Natural killer cell (primary cell): ENCODE measurements around the gene MAN2B2. TPM values are rescaled to one million over a fixed set of nuclear protein-coding genes. Genes with fewer than 3 reads are reported as not detected.

Experiments
- ATAC-seq, 3 donors: fragments of 150-1000 bp in 2 of 3; fragments of 200-7000 bp in 1 of 3; cut with Tn5 transposase; 1 replicate in 1 of 3; 2 replicates in 2 of 3; pipeline ENCODE4 v1.10.0; 2021; ENCODE audit warnings: mild to moderate bottlenecking in 2 of 3, moderate library complexity in 2 of 3
- DNase-seq, 2 donors: peaks; one replicate each; pipeline versions ENCODE4 v3.0.0 to v3.0.0-alpha.2; 2013 to 2021; ENCODE audit warnings: mixed read lengths in 1 of 2
- H3K27ac ChIP-seq: one replicate; pipeline ENCODE4 v1.5.1; 2013; ENCODE audit warnings: mild to moderate bottlenecking, low read length
- H3K27me3 ChIP-seq: one replicate; pipeline ENCODE4 v1.6.1; 2013; ENCODE audit warnings: low read length; ENCODE audit not compliant: control insufficient read depth, insufficient read depth
- H3K36me3 ChIP-seq: one replicate; pipeline ENCODE4 v1.6.1; 2013; ENCODE audit warnings: low read length; ENCODE audit not compliant: control insufficient read depth, insufficient read depth
- H3K4me1 ChIP-seq: one replicate; pipeline ENCODE4 v1.6.1; 2013; ENCODE audit warnings: low read length; ENCODE audit not compliant: control insufficient read depth, insufficient read depth
- H3K4me3 ChIP-seq: one replicate; pipeline ENCODE4 v1.5.1; 2013; ENCODE audit warnings: low read length
- H3K9me3 ChIP-seq: one replicate; pipeline ENCODE4 v1.6.1; 2013; ENCODE audit warnings: low read length; ENCODE audit not compliant: control insufficient read depth, insufficient read depth
- H3K27ac Mint-ChIP-seq, 2 donors: one replicate each; pipeline ENCODE4 v1.8.0; 2022; ENCODE audit warnings: mild to moderate bottlenecking in 2 of 2, mixed read lengths in 2 of 2, moderate library complexity in 1 of 2
- H3K27me3 Mint-ChIP-seq, 2 donors: one replicate each; pipeline ENCODE4 v1.8.0; 2022; ENCODE audit warnings: low read depth in 2 of 2, mixed read lengths in 2 of 2
- H3K36me3 Mint-ChIP-seq: one replicate; pipeline ENCODE4 v1.8.0; 2022; ENCODE audit warnings: mixed read lengths
- H3K4me1 Mint-ChIP-seq, 2 donors: one replicate each; pipeline ENCODE4 v1.8.0; 2022; ENCODE audit warnings: mixed read lengths in 2 of 2
- H3K4me3 Mint-ChIP-seq: one replicate; pipeline ENCODE4 v1.8.0; 2022; ENCODE audit warnings: mild to moderate bottlenecking, moderate library complexity, mixed read lengths
- H3K9me3 Mint-ChIP-seq, 2 donors: one replicate each; pipeline ENCODE4 v1.8.0; 2022; ENCODE audit warnings: mixed read lengths in 2 of 2
- WGBS: methylation state at CpG from one replicate; pipeline ENCODE4 v1.1.7; 2013; ENCODE audit warnings: missing lambda C conversion rate; ENCODE audit not compliant: insufficient coverage; 5-methylcytosine and 5-hydroxymethylcytosine counted together
- intact Hi-C: fragments of 100-400 bp; cut with micrococcal nuclease; formaldehyde crosslinking; loops from one replicate; pipeline ENCODE4 v1.14.2; 2022
- total RNA-seq, 4 donors: library from RNA; stranded (reverse); fragments of 120-200 nt in 1 of 4; gene quantifications; one replicate each; pipeline versions ENCODE4 v1.2.3 to v1.2.4, GENCODE V29; 2013 to 2022
- TF ChIP-seq, protein P1 (sequence below): fragments of 200-600 bp; IDR thresholded peaks from one replicate; pipeline ENCODE4 v1.8.0; 2022; ENCODE audit warnings: antibody characterized with exemption

MAN2B2 gene
- total RNA-seq, 3 donors from 2014 or later (not counting 1 experiment from before 2014, with no cell fraction given) = 34.5 to 47.8 (median 39.0) TPM

DNA sequence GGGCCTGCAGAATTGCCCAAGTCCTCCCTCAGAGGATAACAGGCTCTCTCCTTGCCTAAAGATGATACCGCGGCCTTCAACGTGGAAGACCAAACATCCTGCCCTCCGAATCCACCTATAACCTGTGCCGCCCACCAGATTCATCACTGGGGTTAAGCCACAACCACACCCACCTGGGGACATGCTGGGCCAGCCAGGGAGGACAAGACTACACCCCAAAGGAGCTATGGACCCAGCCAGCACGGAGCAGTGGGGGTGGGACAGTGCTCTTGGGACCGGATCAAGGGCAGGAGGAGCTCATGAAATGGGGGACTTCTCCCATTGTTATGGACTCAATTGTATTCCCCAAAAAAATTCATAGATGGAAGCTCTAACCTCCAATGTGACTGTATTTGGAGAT, 6.8 kb upstream of the MAN2B2 start:
- Mint-ChIP-seq H3K36me3 (no peaks in the 10 kb centered on the region), H3K27me3 (peaks cover 30 to 38% of the 10 kb centered on the region in 2 donors), H3K9me3 (no peaks in the 10 kb centered on the region), H3K4me1 (peaks cover 0 to 4% of the 10 kb centered on the region in 2 donors), H3K27ac (no peak overlapping the region), H3K4me3 (no peak overlapping the region)
- no peak overlapping the region for H3K4me3 ChIP-seq
- 91% methylated on average over 7 of the region's 7 CpGs for WGBS
- ATAC-seq = no peak
- peaks cover 5% of the 10 kb centered on the region for H3K4me1 ChIP-seq
- no peaks in the 10 kb centered on the region for H3K36me3 ChIP-seq
- peaks cover 7% of the 10 kb centered on the region for H3K27me3 ChIP-seq
- TF ChIP-seq, protein P1, sequence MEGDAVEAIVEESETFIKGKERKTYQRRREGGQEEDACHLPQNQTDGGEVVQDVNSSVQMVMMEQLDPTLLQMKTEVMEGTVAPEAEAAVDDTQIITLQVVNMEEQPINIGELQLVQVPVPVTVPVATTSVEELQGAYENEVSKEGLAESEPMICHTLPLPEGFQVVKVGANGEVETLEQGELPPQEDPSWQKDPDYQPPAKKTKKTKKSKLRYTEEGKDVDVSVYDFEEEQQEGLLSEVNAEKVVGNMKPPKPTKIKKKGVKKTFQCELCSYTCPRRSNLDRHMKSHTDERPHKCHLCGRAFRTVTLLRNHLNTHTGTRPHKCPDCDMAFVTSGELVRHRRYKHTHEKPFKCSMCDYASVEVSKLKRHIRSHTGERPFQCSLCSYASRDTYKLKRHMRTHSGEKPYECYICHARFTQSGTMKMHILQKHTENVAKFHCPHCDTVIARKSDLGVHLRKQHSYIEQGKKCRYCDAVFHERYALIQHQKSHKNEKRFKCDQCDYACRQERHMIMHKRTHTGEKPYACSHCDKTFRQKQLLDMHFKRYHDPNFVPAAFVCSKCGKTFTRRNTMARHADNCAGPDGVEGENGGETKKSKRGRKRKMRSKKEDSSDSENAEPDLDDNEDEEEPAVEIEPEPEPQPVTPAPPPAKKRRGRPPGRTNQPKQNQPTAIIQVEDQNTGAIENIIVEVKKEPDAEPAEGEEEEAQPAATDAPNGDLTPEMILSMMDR = no peak
- H3K9me3 ChIP-seq = no peaks in the 10 kb centered on the region
- intact Hi-C loops = no loop called here
- H3K27ac ChIP-seq = no peak overlapping the region
- DNase-seq = no peak

- TF ChIP-seq, protein P1 = no peak
- H3K4me1 Mint-ChIP-seq = peaks cover 0 to 4% of the 10 kb centered on the region in 2 donors
- Histone ChIP-seq H3K4me1 (peaks cover 5% of the 10 kb centered on the region), H3K4me3 (no peak overlapping the region), H3K9me3 (no peaks in the 10 kb centered on the region), H3K27me3 (peaks cover 7% of the 10 kb centered on the region), H3K36me3 (no peaks in the 10 kb centered on the region), H3K27ac (no peak overlapping the region)
- no peaks in the 10 kb centered on the region for H3K36me3 Mint-ChIP-seq
- ATAC-seq = no peak
- WGBS = 83% methylated on average over 13 of the region's 13 CpGs
- peaks cover 30 to 38% of the 10 kb centered on the region in 2 donors for H3K27me3 Mint-ChIP-seq
- intact Hi-C loops = no loop called here
- H3K27ac Mint-ChIP-seq = no peak overlapping the region
- no peak for DNase-seq
- no peak overlapping the region for H3K4me3 Mint-ChIP-seq
- H3K9me3 Mint-ChIP-seq = no peaks in the 10 kb centered on the region
Observed at GRCh38 chr4:6568689-6569332, 6.2 kb upstream of the MAN2B2 start.

- H3K36me3 ChIP-seq = no peaks in the 10 kb centered on the region
- H3K9me3 Mint-ChIP-seq = no peaks in the 10 kb centered on the region
- no peaks in the 10 kb centered on the region for H3K36me3 Mint-ChIP-seq
- peaks cover 24% of the 10 kb centered on the region for H3K4me1 ChIP-seq
- TF ChIP-seq, protein P1 = no peak
- no peaks in the 10 kb centered on the region for H3K9me3 ChIP-seq
- no peak for DNase-seq
- no peak overlapping the region for H3K4me3 ChIP-seq
- H3K27me3 ChIP-seq = no peaks in the 10 kb centered on the region
- ATAC-seq = no peak
- peaks cover 11 to 16% of the 10 kb centered on the region in 2 donors for H3K27me3 Mint-ChIP-seq
- no peak overlapping the region for H3K27ac ChIP-seq
- no peak overlapping the region for H3K27ac Mint-ChIP-seq
- intact Hi-C loops = no loop called here
- 83% methylated on average over 3 of the region's 3 CpGs for WGBS
- peaks cover 0 to 14% of the 10 kb centered on the region in 2 donors for H3K4me1 Mint-ChIP-seq
- H3K4me3 Mint-ChIP-seq = no peak overlapping the region
Observed at GRCh38 chr4:6571608-6572007, 3.4 kb upstream of the MAN2B2 start.

GRCh38 chr4:6573551-6573950, 1.4 kb upstream of the MAN2B2 start:
- Mint-ChIP-seq H3K36me3 (no peaks in the 10 kb centered on the region), H3K27ac (no peak overlapping the region), H3K27me3 (peaks cover 0 to 7% of the 10 kb centered on the region in 2 donors), H3K9me3 (no peaks in the 10 kb centered on the region), H3K4me3 (no peak overlapping the region), H3K4me1 (peaks cover 0 to 19% of the 10 kb centered on the region in 2 donors)
- no peak for DNase-seq
- Histone ChIP-seq H3K27me3 (no peaks in the 10 kb centered on the region), H3K9me3 (no peaks in the 10 kb centered on the region), H3K4me1 (peaks cover 24% of the 10 kb centered on the region), H3K4me3 (no peak overlapping the region), H3K27ac (no peak overlapping the region), H3K36me3 (peaks cover 8% of the 10 kb centered on the region)
- intact Hi-C loops = no loop called here
- TF ChIP-seq, protein P1 = no peak
- 68% methylated on average over 6 of the region's 6 CpGs for WGBS
- ATAC-seq = no peak
